ENCODE measurements around the gene OSTC. TPM values are rescaled to one million over a fixed set of nuclear protein-coding genes. Genes with fewer than 3 reads are reported as not detected.

The OSTC gene
- 257 and 281 TPM in 2 replicates for total RNA-seq (2014; rRNA removed; shearing (Covaris generic))

DNA sequence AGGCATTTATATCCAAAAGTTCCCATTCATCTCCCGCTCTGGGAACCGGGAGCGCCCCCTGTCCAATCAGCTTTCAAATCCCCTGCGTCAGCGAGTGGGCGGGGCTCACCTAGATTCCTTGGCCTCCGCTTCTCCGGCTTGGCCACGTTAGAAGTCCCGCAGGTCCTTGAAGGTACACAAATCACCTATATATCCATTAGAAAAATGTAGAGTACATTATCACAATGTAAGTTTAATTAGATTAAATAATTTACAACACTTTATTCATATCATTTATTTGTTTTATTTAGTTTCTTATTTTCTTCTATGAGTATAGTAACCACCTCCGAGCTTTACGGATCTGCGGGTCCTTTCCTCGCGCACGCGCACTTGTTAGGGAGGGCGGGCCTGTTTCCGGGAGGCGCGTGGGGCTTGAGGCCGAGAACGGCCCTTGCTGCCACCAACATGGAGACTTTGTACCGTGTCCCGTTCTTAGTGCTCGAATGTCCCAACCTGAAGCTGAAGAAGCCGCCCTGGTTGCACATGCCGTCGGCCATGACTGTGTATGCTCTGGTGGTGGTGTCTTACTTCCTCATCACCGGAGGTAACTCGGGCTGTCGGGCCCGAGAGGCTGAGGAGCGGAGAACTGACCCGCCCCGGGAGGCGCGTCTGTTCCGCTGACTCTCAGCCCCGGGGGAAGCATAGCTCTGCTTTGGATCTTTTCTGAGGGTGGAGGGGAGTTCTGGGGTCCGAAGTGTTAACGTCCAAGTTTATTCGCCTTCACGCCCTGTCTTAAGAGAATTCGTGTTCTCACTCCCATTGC, at the start of gene OSTC:
Gene OSTC (plus strand): TSS at position 388 of the 802 bp plus-strand sequence. CDS start 57 bp downstream, at position 445.
- DNase-seq (ENCODE audit: low read depth) = peak; percentile 94

DNA sequence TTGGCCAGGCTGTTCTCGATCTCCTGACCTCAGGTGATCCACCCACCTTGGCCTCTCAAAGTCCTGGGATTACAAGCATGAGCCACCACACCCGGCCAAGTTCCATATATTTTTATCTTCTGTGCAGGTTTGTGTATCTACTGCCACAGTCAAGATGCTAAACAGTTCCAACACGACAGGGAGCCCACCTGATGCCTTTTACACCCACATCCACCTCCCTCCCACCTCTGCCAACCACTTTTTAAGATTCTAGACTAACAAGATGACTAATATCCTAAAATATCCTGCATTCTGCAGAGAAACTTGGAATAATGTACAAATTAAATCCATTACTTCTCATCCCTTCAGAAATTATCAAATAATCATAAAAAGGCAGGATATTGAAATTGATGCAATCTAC, 49.3 kb upstream of the OSTC start:
- DNase-seq (ENCODE audit: low read depth) = no peak

DNA sequence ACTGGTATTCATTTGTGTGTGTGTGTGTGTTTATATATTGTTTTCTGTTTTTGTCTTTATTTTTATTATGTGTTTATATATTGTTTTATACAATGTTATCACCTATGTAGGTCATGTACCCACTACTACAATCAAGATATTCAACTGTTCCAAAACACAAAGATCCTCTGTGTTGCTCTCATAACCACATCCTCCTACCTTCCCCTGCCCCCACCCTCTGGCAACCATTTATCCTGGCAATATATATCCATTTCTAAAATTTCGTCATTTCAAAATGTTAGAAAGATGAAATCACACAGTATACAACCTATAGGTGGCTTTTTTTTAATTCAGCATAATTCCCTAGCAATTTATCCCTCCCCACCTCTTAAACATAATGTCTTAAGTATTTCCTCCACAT, 48.9 kb upstream of the OSTC start:
- no peak for DNase-seq (ENCODE audit: low read depth)

DNA sequence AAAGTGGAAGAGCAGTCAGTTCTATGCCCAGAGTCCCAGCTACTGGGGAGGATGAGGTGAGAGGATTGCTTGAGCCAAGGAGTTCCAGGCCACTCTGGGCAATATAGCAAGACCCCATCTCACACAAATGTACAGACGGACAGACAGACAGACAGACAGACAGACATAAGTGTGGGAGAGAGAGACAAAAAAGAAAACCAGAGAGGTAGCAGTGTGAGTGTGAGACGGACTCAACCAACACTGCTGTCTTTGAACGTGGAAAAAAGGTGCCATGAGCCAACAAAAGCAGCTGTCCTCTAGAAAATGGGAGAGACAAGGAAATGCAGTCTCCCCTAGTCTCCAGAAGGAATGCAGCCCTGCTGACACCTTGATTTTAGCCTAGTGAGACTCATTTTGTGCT, 48.2 kb upstream of the OSTC start:
- no peak for DNase-seq (ENCODE audit: low read depth)

DNA sequence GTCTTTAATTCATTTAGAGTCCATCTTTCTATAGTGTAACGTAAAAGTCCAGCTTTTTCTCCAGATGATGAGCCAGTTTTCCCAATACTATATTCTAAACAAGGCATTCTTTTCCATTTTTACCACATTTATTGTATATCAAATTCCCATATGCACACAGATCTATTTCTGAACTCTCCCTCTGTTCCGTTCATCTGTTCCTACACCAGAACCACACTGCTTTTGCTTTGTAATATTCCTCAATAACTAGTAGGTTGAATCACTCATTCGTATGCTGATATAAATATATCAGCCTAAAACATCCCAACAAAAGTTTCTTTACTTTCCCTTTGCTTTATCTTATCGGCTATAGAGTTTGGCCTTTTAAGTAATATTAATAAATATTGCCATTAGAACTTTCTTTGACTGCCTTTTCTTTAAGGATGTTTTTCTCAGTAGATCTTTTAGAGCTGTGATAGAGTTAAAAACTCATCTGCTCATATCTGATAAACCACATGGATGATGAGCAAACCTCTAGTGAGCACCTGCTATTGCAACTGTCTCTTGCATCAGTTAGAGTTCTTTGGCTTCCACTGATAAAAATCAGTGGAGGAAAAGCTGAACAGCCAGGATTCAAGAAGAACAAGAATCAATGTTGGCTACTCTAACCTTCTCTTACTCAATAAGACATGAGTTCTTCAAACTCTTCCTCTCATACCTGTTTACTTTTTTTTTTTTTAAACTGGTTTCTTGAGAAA, 43.2 kb upstream of the OSTC start:
- no peak for DNase-seq (ENCODE audit: low read depth)

DNA sequence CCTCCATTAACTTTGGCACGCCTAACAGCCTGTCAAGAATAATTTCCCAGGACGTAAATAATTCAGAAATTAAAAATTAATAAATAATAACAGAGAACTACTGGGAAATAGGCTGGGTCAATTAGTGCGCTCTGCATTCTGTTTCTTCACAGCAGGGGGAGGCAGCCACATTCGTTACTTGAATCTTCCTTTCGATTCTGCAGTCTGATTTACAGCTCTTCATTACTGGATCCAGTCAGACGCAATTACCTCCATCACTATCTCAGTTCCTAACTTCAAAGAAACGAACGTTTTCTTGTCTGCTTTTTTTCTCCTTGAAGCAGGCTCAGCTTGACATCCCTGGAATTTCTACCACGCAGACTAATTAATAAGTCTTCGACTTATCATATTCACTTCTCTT, 39.0 kb upstream of the OSTC start:
- DNase-seq (ENCODE audit: low read depth) = peak; percentile 36

DNA sequence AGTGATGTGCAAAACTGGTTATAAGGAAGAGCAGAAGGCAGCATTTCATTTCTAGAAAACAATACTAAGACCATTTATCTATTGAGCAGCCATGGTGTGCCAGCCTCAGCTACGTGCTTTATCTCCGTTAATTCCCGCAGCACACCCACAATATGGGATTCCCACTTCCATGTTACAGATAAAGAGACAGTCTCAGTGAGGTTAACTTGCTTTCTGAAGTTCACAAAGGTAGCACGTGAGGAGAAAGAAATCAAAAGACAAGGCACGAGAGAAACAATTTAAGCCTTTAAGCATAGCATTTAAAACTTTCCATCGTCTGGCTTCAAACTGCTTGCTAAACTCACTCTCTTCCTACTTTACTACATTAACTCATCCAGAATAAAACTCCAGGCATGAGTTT, 38.0 kb upstream of the OSTC start:
- no peak for DNase-seq (ENCODE audit: low read depth)

DNA sequence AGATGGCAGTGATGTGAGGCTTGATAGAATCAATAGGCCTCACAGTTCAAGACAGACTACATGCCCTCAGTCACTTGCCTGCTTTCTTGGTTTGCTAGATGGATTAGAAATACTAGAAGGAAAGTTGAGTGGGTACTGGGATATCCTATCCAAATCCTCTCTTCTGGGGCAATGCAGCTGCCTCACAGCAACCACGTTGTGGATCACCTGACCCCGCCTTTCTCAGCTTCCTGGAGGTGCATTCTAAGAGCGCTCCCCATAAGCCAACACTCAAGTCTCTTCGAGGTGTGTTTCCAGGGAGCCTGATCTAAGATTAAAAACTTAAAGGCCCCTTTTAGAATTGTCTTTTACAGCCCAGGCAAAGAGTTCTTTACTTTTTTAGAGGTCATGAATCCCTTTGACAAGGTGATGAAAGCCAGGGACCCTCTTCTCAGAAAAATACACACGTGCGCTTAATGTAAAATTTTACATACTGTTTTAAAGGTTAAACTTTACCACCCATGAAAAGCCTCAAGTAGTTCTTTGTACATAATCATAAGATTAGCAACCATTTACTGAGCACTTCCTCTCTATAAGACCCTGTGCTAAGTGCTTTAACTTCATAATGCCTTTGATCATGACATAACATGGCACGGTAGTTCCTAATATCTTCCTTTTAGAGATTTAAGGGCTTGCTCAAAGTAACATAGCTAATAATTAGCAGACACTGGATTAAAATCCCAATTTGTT, 30.9 kb upstream of the OSTC start:
- no peak for DNase-seq (ENCODE audit: low read depth)

DNA sequence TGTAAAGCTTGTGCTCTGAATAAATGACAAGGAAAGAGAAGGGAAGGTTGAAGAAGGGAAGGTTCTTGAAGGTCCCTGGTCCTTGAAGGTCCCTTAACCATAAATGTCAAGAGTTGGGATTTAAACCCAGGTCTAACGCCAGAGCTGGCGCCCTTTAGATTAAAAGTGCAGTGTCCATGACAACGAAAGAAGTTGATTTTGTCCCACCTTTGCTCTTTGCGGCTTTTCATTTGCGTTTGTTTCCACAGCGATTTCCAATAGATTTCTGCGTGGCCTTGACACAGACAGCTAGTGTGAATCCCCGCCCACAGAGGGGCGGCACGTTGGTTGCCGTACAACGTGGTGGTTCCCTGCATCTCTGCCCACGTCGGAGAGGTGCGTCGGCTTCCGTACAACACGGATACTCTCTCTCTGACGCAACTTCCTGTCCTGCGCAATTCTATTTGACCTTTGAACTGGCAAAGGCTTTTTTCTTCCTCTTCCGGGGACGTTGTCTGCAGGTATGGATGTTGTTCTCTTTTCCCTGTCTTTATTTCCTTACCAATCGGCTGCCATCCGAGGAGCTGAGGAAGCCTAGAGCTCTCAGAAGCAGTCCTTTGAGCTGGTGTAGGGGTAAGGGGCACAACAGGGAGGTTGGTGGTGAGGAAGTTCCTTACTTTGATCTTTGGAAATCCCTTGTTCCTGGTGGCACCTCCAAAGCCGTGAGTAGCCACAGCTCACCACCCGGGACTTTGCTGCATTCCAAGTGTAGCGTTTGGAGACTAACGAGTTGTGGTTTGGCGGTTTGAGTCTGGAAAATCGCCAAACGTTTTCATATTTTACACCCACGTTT, 30.1 kb upstream of the OSTC start, which contains the start of gene RPL34:
Gene RPL34 (plus strand): TSS at position 476 of the 832 bp plus-strand sequence. CDS start 1,384 bp downstream, outside the sequence.
- DNase-seq (ENCODE audit: low read depth) = peak; percentile 97

DNA sequence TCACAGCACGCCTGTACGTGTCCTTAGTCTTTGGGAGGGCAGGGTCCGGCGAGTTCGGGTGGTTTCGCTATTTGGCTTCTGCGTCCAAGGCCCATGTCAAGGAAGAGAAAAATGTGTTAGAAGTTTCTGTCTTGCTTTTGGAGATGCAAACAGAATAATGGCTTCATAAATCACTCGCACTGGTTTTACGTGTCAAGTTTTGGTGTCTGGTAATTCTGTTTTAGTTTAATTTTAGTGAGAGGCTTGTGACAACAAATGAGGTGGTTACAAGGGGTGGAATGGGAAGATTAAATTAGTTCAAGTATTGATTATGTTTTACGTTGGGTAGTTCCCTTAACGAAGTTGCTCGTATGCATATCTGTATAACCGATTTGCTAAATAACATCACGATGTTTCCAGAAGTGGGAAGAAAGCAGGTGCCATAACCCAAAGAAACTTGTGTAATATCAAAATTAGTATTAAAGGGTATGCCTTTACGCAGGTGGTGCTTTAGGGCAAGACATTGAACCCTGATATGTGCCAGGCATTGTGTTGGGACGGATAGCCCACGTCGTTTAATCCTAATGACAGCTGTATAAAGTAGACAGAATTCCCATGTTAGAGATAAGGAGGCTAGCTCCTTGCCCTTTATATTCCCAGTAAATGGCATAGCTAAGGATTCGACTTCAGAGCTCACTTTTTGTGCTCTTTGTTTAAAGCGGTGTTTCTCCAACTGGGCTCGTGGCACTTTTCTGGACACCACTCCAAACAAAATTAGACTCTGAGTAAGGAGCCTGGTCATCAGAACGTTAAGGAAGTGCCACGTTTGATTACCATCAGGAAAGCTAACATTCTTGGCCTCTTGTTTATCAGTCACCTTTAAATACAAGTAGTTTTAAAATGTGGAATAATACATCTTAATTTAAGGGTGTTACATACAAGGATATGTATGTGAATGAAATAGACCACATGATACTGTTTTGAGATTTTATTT, 29.2 kb upstream of the OSTC start:
- no peak for DNase-seq (ENCODE audit: low read depth)

DNA sequence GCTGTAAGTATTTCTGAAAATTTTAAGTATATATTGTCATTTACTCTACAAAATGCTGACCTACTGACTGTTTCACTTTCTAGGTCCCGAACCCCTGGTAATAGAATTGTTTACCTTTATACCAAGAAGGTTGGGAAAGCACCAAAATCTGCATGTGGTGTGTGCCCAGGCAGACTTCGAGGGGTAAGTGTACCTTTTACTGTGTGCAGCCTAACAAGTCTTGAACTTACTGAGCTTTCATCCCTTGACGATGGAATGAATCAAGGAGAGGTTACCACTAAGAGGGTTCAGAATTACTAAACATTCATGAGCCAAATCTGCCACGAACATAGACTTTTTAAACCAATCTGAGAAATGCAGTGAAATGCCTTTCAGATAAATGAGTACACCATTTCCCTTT, 28.4 kb upstream of the OSTC start:
- no peak for DNase-seq (ENCODE audit: low read depth)

DNA sequence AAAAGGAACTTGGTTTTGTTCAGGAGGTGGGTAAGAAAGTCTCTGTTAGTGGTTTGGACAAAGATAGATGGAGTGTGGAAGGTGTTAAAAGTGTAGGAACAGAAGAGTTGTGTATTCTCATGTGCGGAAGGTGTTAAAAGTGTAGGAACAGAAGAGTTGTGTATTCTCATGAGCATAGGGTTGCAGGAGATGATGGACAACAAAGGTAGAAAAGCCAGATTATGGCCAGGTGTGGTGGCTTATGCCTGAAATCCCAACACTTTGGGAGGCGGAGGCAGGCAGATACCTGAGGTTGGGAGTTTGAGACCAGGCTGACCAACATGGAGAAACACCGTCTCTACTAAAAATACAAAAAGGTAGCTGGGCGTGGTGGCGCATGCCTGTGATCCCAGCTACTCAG, 27.6 kb upstream of the OSTC start:
- DNase-seq (ENCODE audit: low read depth) = no peak

DNA sequence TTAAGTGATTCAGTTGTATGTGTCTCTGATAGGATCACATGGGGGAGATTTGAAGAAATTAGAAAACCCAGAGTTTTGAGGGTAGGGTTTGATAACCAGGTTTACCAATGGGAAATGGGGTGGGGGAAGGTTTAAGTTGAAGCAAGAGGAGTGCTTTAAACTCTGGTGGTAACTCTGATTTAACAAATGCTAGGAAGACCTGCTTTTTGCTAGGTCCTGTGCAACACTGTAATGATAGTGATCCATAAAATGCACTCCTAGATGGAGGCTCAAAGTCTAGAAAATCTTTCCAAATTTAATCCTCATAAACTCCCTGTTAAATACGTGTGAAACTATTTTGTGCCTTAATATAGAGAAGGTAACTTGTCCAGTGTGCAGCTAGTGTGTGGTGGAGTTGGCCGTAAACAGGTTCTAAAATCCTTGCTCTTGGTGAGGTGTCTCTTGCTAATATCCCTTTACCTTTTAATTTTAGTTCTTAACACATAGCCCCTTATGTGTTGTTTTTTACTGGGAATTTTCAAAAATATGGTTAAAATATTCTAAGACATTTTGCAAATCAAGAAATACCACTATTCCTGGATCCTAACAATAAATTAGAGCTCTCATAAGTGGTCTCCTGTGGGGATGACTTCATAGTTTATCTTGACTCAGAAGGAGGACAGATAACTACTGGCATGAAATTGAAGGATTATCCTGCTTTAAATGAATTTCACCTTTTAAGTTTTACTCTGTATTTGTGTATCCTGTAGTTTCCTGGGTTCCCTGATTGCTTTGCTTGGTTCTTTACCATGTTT, 25.9 kb upstream of the OSTC start:
- DNase-seq (ENCODE audit: low read depth) = no peak

DNA sequence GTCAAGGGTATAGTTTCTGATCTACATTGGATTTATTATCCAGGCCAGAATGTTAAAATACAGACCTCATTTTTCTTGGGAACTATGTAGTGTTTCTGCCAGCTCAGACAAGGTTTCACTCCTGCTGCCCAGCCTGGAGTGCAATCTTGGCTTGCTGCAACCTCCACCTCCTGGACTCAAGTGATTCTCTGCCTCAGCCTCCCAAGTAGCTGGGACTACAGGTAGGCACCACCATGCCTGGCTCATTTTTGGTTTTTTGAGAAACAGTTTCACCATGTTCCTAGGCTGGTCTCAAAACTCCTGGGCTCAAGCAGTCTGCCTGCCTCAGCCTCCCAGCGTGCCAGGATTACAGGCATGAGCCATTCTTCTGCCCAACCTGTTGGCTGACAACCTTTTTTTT, 24.3 kb upstream of the OSTC start:
- DNase-seq (ENCODE audit: low read depth) = no peak

DNA sequence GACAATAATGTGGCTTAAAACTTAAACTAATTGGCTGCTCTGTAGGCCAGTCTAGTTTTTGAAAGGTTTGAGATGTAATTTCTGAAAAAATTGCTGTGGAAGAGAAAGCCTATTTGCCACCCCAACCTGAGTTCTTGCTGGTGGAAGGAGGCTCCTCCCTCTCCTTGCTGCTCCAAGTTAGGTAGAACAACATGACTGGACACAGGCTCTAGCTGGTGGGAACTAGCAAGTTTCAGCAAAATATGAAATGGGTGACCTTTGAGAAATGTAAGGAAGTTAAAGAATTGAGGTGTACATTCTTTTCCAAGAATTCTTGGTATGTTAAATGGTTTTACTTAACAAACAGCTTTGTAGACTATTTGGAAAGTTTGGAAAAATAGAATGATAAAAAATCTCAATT, 22.0 kb upstream of the OSTC start:
- DNase-seq (ENCODE audit: low read depth) = no peak

DNA sequence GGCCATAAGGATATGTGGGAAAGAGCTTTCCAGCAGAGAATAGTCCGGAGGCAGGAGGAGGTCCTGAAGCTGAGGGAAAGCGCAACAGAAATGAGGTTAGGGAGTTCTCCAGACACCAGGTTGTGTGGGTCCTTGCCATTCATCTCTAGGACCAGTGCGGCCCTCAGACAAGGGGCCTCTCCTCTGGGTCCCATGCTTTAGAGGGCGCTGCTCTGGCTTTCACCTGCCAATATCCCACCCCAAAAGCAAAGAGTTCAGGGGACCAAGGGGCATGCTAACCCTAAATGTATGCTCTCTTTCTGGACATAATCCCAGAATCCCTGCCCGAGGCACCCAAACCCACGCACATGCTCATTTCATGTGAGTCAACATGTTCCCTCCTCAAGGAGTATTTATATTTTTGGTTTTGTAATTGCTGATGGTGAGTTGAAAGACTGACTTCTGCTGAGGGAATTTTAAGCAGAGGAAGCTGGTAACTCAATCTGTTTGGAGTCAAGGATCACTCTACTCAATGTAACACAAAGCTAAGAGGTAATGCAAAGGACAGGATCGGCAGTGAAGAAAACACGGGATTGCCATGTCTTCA, 15.2 kb upstream of the OSTC start:
- DNase-seq (ENCODE audit: low read depth) = peak; percentile 22

DNA sequence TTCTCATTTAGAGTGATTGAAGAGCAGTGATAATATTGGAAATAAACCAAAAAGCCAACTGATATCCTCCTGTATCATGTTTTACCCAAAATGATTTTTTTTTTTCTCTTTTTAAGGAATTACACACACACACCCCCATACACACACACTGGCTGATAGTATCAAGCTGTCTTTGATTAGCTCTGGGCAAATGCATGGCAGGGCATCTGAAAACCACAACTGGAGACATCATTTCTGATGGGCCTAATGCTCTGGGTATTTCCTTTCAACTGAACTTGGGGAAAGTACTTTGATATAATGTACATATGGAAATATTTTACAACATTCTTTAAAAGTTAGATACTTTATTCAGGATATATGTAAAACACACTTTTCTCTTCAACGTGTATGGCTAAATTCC, 14.2 kb upstream of the OSTC start:
- DNase-seq (ENCODE audit: low read depth) = peak; percentile 36

DNA sequence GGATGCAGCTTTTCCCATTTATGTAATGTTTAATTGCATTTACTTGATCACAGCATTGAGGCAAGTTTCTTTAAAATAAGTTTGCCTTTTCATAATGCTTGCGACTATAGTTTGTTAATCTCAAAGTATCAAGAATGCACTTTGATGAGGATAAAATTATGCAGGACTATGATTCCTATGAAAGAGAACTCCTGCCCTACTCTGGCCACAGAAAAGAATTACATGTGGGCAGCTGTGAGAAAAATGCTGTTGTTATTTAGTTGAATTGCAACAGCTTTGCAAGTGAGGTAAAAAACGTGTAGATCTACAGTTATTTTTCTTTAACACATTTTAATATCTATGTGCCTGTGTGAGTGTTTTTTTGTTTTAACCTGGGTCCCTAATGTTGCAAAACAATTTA, 12.5 kb upstream of the OSTC start:
- DNase-seq (ENCODE audit: low read depth) = no peak

DNA sequence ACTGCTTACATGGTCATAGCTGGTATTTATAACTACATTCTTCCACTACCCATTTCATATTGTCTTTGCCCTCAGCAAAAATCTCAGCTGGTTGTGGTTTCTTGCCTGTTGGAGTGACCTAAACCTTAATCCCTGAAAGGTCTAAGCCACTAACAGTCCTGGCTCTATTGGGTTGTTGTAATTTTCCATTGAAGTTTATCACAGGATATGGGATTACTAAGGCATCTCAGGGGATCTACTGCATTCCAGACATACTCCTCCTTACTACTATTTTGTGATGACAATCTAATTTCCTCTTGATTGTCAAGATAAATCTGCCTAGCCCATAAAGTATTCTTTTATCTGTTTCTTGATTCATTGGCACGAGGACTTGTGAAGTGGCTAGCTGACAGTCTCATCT, 6.2 kb upstream of the OSTC start:
- peak; percentile 87 for DNase-seq (ENCODE audit: low read depth)

Data from RPMI7951 (cell line).